Transverse colon (tissue), 1 donor: ENCODE data around the gene BPIFB1.

Experiments used
- EP300 ChIP-seq: sonication (generic); formaldehyde crosslinking; IDR thresholded peaks from one replicate; pipeline ENCODE4 v1.6.1; 2017; ENCODE audit warnings: antibody characterized with exemption, low read depth
- POLR2A ChIP-seq: fragments of 450-650 bp; IDR thresholded peaks from one replicate; pipeline ENCODE4 v1.6.1; 2016; ENCODE audit warnings: antibody characterized with exemption, mild to moderate bottlenecking, moderate library complexity

- TF ChIP-seq EP300 (no peak), POLR2A (no peak)
Measured at GRCh38 chr20:33310327-33310899, 27.4 kb downstream of the BPIFB1 start.
